GM12873 (cell line): ENCODE data around the gene PADI2.

Experiments
- TF ChIP-seq, protein P1 (sequence below): IDR thresholded peaks from 2 replicates; pipeline ENCODE4 v1.5.1; 2012; ENCODE audit warnings: low read depth, mild to moderate bottlenecking, moderate library complexity, low read length, control low read depth; ENCODE audit not compliant: insufficient read depth; ENCODE audit errors: missing control alignments

The PADI2 gene

DNA sequence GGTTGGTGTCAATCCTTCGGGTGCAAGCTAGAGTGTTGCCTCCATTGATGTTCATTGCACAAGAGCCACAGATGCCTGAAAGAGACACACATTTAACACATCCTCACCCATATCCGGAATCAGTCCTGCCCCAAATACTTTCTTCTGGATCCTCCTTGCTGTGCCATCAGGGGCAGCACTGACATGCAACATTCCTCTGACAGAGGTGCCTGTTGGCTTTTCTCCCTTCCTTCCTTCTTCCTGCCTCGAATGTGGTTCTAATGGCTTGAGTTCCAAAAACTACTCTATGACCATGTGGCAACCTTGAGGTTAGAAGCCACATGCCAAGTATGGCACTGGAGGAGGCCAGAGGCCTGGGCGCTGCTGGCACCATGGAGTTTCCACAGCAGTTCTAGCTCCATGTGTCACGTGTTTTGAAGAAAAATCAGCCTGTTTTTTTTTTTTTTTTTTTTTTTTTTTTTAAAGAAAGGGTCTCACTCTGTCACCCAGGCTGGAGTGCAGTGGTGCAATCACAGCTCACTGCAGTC lies 90.5 kb downstream of the PADI2 start:
- TF ChIP-seq, protein P1, sequence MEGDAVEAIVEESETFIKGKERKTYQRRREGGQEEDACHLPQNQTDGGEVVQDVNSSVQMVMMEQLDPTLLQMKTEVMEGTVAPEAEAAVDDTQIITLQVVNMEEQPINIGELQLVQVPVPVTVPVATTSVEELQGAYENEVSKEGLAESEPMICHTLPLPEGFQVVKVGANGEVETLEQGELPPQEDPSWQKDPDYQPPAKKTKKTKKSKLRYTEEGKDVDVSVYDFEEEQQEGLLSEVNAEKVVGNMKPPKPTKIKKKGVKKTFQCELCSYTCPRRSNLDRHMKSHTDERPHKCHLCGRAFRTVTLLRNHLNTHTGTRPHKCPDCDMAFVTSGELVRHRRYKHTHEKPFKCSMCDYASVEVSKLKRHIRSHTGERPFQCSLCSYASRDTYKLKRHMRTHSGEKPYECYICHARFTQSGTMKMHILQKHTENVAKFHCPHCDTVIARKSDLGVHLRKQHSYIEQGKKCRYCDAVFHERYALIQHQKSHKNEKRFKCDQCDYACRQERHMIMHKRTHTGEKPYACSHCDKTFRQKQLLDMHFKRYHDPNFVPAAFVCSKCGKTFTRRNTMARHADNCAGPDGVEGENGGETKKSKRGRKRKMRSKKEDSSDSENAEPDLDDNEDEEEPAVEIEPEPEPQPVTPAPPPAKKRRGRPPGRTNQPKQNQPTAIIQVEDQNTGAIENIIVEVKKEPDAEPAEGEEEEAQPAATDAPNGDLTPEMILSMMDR, result no peak

DNA sequence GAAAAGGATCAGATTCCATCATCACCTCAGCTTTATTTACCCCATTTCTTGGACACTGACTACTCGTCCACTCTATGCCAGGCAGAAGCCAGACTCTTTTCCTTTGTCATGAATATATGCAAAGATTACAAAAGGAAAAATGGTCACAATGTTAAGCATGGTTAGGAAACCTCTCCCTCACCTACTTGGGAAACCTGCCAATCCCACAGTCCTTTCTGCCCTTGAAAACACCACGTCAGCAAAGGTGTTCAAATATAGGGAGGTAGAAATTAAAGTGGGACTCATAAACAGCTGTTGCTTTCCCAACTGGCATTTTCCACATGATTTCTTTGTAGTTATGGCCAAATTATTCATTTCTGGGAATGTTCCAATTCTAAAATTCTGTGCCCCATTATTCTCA lies 91.4 kb downstream of the PADI2 start:
- TF ChIP-seq, protein P1, result no peak

DNA sequence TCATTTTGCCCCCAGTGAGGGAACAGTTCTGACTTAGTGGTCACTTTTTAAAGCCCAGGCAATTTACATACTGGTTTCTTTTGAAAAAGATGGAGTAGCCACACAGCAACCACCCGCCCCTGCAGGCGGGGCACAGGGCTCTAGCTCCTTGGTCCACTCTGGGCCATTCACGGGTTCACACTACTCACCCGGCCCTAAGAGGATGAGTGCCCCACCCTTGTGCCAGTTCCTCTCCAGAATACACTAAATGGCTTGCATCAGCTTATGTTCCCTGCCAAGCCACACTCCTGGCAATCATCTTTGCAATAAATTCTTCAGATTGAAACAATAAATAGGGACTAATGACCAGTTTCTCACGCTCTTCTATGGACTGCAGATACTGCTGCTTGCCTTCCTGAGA lies 91.8 kb downstream of the PADI2 start:
- TF ChIP-seq, protein P1, result no peak

DNA sequence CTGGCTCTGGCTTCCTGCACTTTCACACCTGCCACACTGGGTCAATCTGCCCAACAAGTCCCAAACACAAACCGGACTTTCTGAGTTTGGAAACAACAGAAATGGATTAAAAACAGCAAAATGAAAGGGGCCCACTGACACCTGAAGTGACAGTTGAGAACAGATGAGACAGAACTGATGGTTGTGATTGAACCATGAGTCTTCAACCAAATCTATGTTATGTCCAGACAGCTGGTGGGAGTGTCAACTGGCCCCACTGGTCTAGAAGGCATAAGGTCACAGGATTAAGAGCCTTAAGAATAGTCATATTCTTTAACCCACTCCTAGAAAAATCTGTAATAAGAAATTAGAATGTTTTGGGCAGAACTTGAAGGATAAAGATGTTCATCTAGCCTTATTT lies 94.5 kb downstream of the PADI2 start:
- TF ChIP-seq, protein P1, result no peak

DNA sequence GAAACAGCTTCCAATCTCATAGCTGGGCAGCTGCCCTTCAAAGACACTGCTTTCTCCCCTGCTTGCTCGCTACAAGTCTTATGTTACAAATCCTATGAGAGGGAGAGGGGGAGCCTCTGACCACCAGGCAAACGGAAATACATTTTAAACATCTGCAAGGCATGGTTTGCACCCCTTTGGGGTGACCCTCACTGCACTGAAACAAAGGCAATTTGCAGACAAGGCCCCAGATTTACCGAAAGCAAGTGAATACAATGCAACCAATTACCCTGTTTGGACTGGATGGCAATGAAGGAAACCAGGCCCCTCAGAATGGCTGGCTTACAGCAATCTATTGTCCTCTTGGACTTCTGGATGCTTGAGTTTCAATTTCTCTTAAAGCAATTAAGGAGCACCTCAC lies 95.7 kb downstream of the PADI2 start:
- TF ChIP-seq, protein P1, result no peak

DNA sequence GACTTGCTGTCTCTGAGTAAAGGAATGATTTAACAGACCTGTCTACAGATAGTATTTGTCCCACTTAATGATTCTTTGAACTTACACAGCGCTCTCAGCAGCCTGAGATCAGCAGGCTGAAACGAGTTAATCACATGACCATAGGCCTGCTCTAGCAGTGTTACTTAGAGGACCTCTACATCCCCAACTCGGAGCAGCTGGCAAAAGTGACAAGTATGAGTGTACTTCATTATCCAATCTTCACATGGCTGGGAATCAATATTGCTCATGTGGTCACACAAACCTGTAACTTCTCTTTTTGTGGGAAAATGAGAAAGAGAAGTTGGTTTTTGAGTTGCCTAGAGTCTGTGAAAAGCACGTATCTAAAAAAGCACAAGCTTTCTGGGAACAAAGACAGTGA lies 96.1 kb downstream of the PADI2 start:
- TF ChIP-seq, protein P1, result no peak

DNA sequence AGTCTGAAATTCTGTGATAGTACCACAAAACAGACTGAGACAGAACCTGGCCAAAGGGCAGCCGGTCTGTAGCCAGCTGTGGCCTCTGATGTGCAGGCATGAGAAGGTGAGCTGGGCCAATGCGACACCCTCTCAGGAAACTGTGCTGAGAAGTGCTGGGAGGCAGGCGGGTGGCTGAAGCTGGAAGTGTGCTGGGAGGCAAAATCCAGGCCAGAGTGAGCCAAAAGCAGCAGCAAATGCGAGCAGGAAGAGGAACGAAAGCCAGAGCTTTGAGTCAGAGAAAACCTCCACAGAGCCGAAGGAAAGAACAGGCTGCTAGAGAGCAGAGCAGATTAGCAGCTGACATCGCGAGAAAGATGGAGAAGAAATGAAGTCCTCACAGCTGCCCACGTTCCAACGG lies 97.4 kb downstream of the PADI2 start:
- TF ChIP-seq, protein P1, result no peak

DNA sequence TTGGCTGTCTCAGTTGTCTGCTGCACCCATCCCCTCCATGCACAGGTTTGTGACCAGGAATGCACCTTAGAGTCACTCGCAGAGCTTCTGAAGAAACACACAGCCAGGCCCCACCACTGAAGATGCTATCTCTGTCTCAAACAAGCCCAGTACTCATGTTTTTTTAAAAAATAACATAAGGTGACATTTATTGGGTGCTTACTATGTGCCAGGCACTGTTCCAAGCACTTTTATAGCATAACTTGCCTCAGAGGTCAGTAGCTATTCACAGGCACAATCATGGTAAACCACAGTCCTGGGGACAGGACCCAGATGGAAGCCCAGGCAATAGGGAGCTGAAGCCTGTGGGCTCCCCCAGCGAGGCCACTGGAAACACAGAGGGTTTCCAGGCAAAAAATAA lies 98.7 kb downstream of the PADI2 start:
- TF ChIP-seq, protein P1, result no peak
